GM21515 (cell line): ENCODE measurements around the gene KIAA0408.
A peak's percentile ranks its signal among the peaks of the same experiment; 100 is the strongest.
"Not testable (repeated sequence)": the region's sequence is repeated elsewhere in the genome, so short reads cannot be mapped to it uniquely, and the experiment has no call there.

Experiments
- ATAC-seq: cut with Tn5 transposase; IDR thresholded peaks from one replicate; pipeline ENCODE4 v1.9.1; 2021; ENCODE audit not compliant: unreplicated experiment

Gene KIAA0408

DNA sequence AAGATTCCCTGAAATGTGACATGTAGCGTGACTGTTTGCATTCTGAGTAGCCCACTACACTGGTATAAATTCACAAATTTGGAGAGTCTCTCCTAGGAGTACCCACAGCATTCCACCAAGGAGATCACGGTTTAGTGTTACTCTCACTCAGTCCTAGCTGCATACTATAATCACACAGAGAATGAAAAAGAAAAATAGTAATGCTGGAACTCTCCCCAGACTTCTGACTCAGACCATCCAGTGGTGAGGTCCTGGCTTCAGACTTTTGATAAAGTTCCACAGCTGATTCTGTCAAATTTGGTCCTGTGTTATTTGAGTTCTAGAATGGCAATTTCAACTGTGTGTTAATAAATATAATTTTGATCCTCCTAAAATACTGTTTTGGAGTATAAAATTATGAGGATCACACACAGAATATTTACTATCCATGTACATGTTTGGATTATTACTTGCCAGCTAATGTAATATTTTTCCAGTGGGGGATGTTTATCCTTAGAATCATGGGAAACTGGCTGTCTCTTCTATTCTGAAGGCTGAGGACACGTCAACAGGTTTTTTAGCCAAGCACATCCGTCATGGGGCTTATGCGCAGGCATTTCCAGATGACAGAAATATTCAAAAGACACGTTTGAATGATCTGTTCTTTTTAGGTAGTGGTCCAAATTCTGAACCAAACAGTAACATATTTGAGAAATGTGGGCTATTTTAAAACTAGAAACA is 5.1 kb upstream of the KIAA0408 start:
- ATAC-seq: no peak

DNA sequence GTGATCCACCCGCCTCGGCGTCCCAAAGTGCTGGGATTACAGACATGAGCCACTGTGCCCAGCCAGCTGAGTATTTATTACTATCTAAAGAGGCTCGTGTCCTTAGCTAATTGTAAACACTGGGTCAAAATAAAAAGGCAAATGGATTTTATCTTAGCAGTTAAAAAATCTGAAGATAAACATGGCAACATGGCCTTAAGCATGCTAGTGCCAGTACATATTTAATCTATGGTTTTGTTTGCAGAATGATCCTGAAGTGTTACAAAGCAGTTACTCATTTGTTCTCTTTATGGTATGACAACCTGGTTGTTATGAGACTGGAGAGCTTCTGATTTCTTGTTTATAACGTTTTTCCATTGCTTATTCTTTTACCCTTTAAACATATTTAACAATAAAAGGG is 3.9 kb upstream of the KIAA0408 start:
- no peak for ATAC-seq

DNA sequence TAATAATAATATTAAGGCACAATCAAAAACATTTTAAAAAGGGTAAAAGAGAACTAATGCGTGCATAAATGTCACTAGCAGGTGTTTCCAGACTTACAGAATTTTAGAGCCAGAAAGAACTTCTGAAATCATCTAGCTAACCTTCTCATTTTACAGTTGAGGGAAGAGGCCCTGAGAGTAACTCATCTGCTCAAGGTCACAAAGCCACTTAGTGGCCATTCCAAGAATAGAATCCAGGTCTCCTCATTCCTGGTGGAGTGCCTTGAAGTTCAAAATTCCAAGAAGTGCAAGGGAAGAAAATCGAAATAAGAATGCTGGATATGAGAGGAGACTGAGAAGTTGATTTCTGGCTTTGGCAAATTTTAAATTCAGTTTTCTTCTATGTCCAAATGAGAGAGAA is 3.2 kb upstream of the KIAA0408 start:
- no peak for ATAC-seq

DNA sequence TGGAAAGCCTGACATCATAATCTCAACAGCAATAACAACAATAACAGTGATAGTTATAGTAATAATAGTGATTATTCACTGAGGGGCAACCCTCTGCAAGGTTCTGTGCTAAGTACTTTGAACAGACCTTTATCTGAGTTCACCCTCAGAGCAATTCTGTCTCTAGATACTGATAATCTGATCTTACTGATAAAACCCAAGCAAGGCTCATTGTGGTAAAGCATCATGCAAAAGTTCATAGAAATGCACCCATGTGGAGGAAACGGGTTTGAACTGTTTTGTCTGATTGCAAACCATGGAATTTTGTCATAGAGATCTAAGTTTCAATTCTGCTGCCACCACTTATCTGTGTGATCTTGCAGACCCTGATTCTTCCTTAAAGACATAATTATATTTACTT is 1.3 kb upstream of the KIAA0408 start:
- no peak for ATAC-seq

DNA sequence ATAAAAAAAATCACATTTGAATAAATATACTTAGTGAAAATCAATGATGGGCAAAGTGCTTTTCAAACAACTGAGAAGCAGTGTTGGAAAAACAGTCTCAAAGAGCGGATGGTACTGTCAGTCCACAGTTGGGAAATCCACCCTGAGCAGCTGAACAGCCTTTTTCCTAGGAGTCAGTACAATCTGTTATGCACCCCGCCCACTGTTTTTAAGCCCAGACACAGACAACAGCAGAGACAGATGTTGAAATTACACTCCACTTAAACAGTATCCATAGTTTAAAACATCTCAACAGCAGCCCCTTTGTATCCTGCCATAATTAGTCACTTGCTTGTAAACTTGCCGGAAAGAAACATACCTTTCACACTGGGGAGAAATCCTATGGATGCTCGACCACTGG is 372 bp downstream of the KIAA0408 start:
- no peak for ATAC-seq

DNA sequence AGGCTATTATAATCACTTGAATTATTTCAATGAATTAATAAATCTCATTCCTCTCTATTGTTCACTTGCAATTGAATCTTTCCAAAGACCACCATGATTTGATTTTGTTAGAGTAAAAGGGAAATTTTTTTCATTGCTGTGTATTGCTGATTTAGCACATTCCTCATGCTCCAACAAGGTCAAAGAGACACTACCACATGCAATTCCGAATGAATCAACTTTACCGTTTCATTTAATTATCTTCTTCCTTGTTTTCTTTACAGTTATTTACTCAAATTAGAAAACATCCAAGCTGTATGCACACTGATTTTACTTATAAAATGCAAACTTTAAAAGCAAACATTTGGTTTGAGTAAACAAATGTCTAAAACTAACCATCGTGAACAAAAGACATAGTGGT is 967 bp downstream of the KIAA0408 start:
- no peak for ATAC-seq

DNA sequence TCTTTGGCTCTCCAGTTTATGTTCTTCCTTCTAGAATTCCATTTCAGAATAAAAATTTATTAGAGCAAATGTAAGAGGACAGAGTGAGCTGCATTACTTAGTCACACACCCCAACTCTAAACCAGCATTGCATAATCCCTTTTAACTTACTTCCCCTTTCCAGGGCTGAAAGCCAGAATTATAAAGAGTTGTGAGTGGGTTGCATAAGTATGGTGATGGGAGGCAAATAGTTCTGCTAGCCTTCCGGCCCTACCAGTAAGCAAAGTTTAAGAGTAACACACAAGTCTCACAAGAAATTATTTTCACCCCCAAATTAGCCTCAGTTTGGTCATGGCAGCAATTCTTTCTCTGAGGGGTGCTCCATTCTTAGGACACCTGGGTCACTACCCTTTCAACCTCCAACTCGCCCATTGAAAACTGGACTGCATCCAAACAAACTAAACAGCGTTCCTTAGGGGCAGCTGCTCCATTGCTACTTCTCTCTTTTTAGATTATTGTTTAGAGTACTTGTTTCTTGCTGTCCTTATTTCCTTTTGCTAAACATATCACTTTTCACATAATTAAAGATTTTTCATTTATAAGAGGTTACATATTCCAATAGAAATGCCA is 1.6 kb downstream of the KIAA0408 start:
- no peak for ATAC-seq

DNA sequence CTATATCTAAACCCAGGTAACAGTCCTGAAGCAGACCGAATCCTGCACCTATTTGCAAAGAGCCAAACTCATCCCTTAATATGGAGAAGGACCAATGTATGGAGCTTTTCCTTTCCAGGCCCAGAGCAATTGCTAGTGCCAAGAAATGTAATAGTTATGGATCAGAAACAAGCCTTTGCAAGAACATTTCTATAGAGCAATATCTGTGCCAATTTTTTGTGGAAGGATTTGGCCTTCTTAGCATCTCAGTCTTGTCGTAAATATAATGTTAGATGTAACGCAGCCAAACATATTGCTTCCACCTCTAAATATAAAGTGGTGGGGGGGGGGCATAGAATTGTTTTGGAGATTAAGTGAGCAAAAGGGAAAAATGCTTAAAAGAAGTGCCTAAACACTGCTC is 2.7 kb downstream of the KIAA0408 start:
- ATAC-seq: no peak

DNA sequence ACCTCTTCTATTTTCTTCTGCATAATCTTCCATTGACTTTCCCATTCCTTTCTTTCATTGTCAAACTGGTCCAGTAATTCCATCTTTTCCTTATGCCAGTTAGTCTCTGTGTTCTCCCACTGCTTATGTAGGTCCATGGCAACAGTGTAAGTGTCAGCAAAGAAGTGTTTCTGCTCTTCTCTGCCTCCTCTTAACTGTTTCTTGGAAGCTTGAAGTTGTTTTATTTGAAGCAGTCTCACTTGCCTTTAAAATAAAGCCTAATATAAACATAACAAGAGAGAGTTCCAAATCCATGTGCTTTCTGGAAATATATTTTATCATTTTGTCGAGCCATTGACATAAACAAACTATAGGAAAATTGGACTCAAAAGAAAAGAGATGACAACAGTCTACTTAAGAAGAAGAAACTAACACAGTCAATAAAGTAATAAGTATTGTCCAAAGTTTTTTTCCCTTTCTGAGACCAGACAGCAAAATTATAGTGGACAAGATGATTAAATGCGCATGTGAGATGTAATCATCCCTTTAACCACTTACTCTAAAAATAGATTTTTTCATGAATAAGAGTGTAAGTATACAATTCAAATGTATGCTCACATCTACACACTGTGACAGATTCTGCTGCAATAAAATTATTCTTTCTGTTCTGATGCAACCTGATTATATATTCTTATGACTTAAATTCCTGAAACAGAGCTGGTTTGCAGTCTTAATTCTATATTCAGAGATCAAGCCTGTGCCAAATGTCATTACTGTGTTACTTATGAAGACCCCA is 5.2 kb downstream of the KIAA0408 start:
- ATAC-seq: no peak

DNA sequence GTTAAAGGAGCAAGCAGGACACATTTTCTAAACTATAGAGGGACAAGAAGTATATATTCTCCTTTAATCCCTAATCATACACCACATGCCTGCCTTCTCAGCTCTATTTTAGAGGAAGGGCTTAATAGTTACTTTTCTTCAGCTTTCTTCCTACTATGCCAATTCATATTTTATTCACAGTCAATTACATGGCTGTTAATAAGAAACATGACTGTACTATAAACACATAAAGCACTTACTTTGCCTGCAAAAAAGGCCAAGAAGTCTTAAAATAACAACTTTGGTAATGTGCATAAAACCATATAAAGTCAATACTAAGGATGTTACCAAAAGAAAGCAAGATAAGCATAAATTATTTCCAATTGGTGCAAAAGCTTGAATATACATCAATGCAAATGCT is 6.4 kb downstream of the KIAA0408 start:
- ATAC-seq: no peak

DNA sequence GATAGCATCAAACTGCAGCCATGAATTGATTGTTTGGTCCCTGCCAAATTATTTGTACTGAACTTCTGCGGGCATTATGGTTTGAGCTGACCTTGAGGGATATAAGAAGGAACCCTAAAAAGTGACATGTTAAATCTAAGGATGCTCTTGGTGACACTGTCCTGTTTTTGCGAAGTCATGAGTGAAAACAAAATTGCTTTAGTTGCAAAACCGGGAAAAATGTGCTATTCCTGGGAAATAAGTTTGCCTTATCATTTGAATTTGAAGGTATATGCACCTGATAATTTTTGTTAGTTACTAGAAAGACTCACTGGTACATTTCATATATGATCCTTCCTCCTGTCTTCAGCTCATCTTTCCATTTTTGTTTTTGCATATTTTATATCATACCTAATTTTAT is 7.8 kb downstream of the KIAA0408 start:
- no peak for ATAC-seq

DNA sequence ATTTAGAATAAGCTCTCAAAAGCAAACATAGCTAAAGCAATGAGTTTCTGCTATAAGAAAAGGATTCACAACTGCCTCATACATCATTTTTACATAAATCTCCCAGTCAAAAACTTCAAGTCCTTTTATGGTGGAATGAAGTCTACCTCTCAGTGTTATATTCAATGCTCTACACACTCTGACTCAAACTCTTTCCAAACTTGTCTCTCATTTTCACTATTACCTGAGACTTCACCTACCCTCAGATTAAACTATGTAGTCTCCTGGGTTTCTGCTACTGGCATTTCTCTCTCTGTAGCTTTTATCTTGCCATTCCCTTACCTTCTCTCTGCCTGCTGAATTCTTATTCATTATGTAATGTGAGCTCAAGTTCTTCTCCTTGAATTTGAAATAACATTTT is 11.4 kb downstream of the KIAA0408 start:
- no peak for ATAC-seq

DNA sequence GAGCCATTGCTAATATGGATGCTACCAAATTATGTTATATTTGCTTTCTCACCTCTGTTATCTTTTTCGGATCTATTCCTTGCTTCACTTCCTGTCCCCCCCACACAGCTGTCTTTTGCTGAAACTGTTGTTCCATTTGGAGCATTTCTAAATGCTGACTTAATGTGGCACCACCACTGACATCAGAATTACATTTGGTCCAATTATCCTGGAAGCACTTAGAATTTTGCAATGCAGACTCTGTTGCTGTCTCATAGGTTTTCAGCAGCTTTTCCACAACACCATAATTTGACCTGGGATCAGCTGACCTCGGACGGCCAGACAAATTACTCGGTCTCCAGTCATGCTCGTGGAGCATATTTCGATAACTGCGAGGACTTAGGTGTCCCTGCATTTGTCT is 12.8 kb downstream of the KIAA0408 start:
- ATAC-seq: no peak

DNA sequence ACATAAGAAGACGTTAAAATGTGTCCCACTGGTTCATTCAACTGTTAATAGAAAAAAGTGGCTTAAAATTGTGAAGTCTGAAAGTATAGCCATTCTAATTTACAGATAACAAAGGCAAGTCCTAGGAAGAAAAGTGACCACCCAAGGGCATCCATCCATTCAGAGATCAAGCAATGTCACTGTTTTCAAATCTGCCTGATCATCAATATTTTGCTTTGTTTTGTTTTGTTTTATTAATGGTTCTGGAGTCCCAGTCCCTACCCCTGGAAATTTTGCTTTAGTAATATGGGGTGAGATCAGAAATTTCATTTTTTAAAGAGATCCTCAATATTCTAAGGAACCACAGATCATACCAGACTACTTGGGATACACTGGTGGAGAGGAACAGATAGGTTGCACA is 17.3 kb downstream of the KIAA0408 start:
- no peak for ATAC-seq

DNA sequence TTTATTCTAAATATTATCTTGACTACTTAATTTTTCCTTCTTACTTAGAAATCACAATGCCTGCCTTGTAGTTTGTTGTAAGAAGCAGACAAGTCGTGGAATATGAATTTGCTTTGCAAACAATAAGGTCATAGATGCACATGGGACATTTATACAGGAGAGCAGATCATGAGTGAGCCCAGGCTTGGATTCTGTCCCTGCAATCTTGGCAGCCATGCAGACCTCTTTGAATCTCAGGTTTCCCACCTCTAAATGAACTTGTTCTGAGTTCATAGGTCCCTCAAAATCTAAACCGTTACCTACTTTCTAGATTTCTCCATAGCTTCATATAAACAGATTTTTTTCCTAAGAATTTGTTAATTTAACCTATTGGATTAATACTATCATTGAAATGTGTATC is 19.5 kb downstream of the KIAA0408 start:
- no peak for ATAC-seq

DNA sequence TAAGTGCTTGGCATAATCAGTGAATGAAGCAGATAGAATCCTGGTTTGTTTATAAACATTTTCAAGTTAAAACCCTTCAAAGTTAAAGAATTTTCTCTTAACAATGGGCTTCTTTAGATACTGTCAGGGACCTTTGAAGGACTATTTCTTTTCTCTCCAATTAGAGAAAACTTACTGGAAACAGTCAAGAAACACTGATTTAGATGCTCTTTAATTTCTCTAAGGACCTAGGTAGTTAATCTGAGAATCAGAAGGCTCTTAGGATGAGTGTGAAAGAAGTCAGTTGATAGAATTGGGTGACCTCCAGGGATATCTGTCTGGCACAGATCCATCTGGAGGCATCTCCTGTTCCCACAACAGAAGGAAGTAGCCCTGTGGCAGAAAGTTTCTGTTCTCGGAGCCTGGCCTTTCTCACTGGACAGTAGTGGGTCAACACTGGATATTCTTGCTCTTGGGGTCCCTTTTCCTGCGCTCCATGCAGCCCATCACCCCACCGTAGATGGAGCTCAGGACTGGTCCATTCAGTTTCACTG is 22.5 kb downstream of the KIAA0408 start:
- no peak for ATAC-seq

DNA sequence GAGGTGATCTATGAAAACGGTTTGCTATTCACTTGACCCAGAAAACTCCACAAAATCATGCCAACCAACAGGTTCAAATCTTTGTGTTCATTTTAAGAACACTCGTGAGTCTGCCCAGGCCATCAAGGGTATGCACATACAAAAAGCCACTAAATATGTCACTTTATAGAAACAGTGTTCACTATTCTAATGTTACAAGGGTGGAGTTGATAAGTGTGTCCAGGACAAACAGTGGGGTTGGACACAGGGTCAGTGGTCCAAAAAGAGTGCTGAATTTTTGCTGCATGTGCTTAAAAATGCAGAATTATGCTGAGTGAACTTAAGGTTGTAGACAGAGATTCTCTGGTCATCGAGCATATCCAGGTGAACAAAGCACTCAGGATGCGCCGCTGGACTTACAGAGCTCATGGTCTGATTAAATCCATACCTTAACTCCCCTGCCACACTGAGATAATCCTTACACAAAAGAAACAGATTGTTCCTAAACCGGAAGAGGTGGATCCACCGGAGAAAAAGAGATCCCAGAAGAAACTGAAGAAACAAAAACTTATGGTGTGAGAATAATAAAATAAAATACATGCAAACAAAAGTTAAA is 23.5 kb downstream of the KIAA0408 start:
- ATAC-seq: no peak

DNA sequence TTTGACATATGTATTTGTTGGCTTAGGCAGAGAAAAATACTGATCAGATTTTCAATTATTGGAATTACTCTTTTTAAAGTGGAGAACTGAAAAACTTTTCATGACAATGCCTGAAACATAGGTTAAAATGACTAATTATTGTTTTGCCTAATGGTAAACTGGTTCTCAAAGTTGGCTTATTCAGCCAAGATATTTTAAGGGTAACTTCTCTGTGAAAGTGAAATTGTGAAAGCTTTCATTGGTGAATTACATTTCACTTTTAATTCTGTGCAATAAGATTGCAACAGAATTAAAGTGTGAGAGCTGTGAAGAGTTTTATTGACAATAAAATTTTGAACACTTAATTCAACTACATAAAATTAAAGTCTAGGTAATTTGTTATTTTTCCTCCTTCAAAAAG is 24.5 kb downstream of the KIAA0408 start:
- no peak for ATAC-seq

DNA sequence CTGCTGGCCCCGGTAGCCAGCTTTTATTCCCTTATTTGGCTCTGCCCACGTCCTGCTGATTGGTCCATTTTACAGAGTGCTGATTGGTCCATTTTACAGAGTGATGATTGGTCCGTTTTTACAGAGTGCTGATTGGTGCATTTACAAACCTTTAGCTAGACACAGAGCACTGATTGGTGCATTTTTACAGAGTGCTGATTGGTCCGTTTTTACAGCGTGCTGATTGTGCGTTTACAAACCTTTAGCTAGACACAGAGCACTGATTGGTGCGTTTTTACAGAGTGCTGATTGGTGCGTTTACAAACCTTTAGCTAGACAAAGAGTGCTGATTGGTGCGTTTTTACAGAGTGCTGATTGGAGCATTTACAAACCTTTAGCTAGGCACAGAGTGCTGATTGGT is 30.6 kb downstream of the KIAA0408 start:
- ATAC-seq: not testable (repeated sequence)

DNA sequence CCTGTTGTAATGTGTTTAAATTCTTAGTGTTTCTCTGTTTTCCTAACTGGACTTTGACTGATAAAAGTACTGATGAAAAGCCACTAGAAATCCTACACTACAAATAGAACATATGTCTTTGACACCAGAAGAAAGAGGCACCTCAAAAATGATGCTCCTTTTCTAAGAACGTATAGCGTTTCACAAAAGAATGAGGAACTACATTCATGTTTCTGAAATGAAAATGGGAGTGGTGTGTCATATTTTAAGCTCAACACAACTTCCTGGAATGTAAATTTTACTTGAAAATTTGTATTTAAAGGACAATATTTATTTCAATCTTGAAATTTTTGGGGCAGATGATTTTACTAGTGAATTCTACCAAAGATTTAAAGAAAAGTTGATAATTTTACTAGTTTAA is 35.3 kb downstream of the KIAA0408 start:
- ATAC-seq: no peak

DNA sequence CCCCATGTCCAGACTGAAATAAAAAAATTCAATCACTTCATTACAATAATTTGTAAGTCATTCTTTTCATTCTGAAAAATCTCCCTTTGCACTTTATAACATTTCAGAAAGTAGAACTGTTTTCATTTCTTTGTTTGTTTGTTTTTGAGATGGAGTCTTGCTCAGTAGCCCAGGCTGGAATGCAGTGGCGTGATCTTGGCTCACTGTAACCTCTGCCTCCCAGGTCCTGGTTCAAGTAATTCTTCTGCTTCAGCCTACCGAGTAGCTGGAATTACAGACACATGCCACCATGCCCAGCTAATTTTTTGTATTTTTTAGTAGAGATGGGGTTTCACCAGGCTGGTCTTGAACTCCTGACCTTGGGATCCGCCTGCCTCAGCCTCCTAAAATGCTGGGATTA is 38.0 kb downstream of the KIAA0408 start:
- not testable (repeated sequence) for ATAC-seq

DNA sequence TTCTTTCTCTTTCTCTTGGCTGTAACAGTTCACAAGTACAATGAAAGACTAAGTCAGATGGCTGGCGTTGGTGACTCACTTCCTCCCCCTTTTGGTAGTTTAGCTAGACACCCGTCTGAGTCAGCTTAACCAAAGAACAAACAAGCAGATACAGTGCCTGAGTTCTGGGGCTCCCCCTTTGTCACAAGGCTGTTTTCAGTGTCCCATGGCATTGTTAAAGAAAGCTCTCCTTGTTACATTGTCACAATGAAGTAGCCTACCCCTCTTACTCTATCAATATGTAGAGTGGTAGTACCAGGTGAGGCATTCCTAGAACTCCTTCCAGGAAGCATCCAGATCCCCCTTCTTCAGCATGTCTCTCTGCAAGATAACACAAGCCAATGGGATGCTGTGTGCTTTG is 38.6 kb downstream of the KIAA0408 start:
- peak; percentile 100 for ATAC-seq
